ENCODE results near the gene TCERG1L.
"Not testable (repeated sequence)": the region's sequence is repeated elsewhere in the genome, so short reads cannot be mapped to it uniquely, and the experiment has no call there.

TCERG1L gene

GRCh38 chr10:131186547-131187253 is 124.8 kb downstream of the TCERG1L start:
- no peak for DNase-seq (ENCODE audit: low read depth, low spot score)

DNA sequence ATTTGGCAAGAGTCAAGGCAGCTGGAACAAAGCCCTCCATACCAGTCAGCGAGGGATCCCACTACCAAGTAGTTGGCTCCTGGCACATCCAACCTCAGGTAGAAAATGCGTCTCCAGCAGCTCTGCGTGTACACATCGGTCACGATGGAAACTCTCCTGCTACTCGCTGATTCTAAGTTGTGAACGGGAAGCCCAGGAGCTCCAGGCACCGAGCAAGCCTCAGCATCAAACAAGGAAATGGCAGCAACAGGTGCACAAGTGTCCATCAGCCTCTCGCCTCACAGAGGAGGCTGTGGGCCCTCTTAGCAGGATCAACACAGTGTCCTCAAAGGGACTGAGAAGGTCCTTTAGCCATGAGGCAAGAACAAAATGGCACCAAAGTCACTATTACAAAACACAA is 127.0 kb downstream of the TCERG1L start:
- no peak for DNase-seq (ENCODE audit: low read depth, low spot score)

DNA sequence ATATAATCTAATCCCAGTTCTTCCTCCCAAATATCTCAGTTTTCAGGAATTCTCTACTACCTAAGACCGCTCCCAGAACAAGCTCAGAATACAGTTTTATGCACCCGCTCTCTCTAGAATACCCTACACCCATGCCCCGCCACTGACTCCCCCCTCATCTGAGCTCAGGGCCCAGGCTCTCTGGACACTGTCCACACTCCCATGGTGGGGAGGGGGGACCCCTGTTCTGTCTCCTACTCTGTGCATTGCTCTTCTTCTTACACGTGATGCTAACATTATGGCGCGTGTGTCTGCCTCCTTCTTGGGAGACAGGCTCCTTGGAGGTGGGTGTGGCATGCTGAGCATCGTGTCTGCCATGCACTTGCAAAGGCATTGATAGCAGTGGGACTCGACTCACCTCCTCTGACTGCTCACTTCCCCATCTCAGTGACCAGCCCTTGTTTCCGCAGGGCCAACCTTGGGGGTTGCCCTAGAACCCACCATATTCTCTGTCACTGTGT is 127.9 kb downstream of the TCERG1L start:
- no peak for DNase-seq (ENCODE audit: low read depth, low spot score)

GRCh38 chr10:131181456-131181855 is 130.1 kb downstream of the TCERG1L start:
- no peak for DNase-seq (ENCODE audit: low read depth, low spot score)

- DNase-seq (ENCODE audit: low read depth, low spot score) = no peak
Measured at GRCh38 chr10:131180740-131181415, 130.6 kb downstream of the TCERG1L start.

GRCh38 chr10:131180086-131180485 is 131.4 kb downstream of the TCERG1L start:
- no peak for DNase-seq (ENCODE audit: low read depth, low spot score)

DNA sequence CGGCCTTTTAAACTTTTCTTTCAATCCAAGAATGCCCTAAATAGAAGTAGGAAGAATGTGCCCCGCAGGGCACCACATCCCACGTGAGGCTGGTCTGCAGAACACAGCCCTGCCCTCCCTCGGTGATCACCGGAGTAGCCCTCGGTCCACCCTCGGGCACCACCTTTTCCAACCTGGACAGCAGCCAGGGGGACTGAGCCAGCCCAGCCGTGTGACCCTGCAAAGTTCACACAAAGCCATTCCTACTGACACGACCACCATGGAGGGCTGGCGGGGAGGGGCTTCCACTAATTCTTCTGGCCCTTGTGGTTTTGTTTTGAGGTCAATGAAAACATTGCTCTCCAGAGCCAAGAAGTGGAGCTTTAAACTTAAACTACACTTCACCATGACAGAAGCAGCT is 132.2 kb downstream of the TCERG1L start:
- no peak for DNase-seq (ENCODE audit: low read depth, low spot score)

GRCh38 chr10:131178521-131179331 is 132.8 kb downstream of the TCERG1L start:
- DNase-seq (ENCODE audit: low read depth, low spot score) = no peak

- no peak for DNase-seq (ENCODE audit: low read depth, low spot score)
Measured at GRCh38 chr10:131177431-131178327, 133.8 kb downstream of the TCERG1L start.

GRCh38 chr10:131176907-131177306 is 134.6 kb downstream of the TCERG1L start:
- DNase-seq (ENCODE audit: low read depth, low spot score) = no peak

DNA sequence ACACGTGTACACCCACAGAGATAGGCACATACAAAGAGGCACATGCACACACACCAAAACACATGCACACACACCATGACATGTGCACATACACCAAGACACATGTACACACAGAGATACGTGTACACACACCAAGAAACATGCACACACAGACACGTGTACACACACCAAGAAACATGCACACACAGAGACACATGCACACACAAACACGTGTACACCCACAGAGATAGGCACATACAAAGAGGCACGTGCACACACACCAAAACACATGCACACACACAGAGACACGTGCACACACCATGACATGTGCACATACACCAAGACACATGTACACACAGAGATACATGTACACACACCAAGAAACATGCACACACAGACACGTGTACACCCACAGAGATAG is 135.2 kb downstream of the TCERG1L start:
- not testable (repeated sequence) for DNase-seq (ENCODE audit: low read depth, low spot score)

- no peak for DNase-seq (ENCODE audit: low read depth, low spot score)
Measured at GRCh38 chr10:131175891-131176290, 135.6 kb downstream of the TCERG1L start.

DNA sequence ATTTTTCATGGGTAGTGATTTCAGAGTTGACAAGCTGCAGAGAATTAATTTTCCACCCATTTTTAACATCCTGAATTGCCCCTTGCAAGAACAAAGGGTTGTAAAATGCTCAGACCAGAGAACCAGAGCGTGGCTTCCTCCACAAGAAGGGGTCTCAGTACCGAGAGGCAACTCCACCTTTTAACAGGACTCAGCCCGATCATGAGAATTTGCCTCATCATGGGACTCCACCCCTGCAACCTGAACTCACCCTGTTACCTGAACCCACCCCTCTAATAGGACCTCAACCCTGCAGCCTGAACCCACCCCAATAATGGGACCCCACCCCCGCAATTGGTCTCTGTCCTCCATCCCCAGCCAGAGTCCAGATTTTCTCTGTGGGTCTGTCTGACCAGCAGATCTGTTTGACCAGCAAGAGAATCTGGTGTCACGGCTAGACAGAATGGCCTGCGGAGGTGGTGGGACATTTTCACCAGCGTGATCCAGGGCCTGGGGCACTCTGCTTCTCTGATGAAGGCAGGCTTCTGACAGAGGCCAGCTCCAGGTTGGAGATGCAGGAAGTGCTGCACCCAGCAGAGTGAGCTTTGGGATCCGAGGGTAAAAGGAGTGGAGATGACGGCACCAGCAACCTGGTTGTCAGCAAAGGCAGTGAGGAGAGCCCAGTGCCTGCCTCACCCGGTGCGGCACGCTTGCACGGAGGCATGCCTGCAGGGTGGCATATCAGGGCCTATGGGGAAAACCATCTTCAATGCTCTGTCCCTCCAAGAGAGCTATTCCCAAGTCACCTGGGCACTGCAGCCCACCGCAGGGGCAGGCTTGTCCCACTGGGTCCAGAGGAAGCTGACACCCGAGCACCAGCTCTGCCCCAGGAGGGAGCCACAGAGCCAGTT is 136.6 kb downstream of the TCERG1L start:
- no peak for DNase-seq (ENCODE audit: low read depth, low spot score)

GRCh38 chr10:131174211-131174565 is 137.3 kb downstream of the TCERG1L start:
- no peak for DNase-seq (ENCODE audit: low read depth, low spot score)

DNA sequence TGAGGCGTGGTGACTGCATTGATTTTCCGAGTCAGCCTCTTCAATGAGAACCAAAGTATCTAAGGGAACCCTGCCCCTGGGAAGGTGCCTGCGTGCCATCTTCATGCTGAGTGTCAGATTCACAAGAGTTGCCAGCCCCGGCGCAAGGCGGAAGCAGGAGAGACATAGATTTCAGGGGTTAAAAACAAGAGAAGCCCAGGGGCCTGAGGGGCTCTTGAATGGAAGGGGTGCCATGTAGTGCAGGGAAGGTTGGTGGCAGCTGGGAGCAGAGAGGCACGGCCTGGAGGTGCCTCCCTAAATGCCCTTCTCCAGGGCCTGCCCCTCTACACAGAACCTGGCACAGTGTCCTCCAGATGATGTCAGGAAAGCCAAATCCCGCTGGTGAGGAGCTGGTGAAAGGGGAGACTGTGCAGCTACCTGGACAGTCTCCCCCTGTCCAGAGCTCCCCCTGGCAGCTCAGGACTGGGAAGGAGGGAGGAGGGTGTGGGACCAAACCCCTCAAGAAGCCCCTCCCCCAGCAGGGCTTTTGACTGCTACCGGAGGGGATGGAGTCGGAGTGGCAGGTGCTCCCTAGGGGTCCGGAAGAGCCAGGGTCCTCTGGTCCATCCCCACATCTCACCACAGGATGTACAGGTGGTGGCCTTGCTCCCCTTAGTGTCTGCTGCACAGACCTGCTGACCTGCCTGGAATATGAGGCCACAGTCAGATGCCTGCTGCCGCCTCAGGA is 137.9 kb downstream of the TCERG1L start:
- no peak for DNase-seq (ENCODE audit: low read depth, low spot score)

GRCh38 chr10:131172433-131172832 is 139.1 kb downstream of the TCERG1L start:
- DNase-seq (ENCODE audit: low read depth, low spot score) = no peak

DNA sequence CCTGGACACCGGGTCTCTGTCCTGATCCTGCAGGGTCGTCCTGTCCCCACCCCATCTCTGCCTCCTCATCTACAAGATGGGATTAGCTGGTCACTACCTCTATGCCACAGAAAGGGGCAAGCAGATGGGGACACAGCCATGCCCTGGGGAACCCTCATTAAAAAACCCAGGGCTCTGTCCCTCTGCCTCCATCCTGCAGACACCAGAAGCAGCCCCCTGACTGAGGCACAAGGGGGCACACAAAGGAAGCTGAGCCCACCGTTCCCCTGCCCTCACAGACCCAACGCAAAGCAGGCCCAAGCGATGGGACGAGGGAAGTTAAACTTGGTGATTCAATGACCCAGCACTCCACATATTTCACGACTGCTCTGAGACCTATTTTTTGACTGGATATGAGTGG is 142.4 kb downstream of the TCERG1L start:
- no peak for DNase-seq (ENCODE audit: low read depth, low spot score)

DNA sequence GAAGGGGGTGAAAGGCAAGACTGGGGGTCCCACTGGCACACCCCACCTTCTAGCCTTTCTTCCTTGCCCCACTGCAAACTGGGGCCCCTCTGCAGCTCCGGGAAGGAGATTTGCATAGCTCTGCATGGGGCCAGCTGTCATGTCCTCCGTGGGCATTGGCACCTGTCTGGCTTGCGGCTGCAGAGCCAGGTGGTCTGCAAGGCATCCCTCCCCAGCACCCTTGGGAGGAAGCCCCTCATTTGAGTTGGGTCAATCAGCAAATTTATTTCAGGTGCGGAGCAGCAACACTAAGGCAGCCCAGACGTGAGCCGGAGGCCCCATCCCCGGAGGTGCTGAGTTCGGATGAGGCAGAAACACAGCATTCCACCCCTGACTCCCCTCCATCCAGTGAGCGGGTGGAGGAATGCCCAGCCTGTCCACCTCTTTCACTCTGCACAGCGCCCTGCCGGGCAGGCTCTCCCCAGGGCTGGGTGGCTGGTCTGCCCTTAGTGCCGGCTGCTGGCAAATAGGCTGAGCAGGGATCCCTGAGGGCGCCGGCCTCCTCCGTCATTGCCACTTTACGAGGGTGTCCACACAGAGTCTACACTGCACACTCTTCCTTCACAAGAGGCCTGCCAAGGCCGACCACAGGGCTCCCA is 143.2 kb downstream of the TCERG1L start:
- no peak for DNase-seq (ENCODE audit: low read depth, low spot score)

Data from iPS DF 19.7 (cell line).